Psoas muscle (tissue), 8 donors: ENCODE data around the gene MRRF. TPM values are rescaled to one million over a fixed set of nuclear protein-coding genes. Genes with fewer than 3 reads are reported as not detected.

ENCODE experiments used
- ATAC-seq, 4 donors: fragments of 200-7000 bp; cut with Tn5 transposase; one replicate each; pipeline ENCODE4 v1.9.1; 2020; ENCODE audit warnings: moderate library complexity in 3 of 4, mild to moderate bottlenecking in 2 of 4
- DNase-seq, 2 donors: peaks; one replicate each; pipeline ENCODE4 v3.0.0-alpha.2; 2020
- H3K27ac ChIP-seq: fragments of 200-600 bp; one replicate; pipeline ENCODE4 v1.8.0; 2022
- H3K27me3 ChIP-seq, 3 donors: fragments of 200-600 bp in 1 of 3; one replicate each; pipeline versions ENCODE4 v1.6.1 to v1.8.0; 2013 to 2022; ENCODE audit warnings: low read length in 2 of 3, mild to moderate bottlenecking in 2 of 3, moderate library complexity in 1 of 3; ENCODE audit not compliant: insufficient read depth in 3 of 3
- H3K36me3 ChIP-seq, 2 donors: fragments of 200-600 bp in 1 of 2; one replicate each; pipeline versions ENCODE4 v1.6.1 to v1.8.0; 2013 to 2022; ENCODE audit warnings: low read depth in 1 of 2, mild to moderate bottlenecking in 1 of 2, moderate library complexity in 1 of 2; ENCODE audit not compliant: insufficient read depth in 1 of 2
- H3K4me1 ChIP-seq: fragments of 200-600 bp; one replicate; pipeline ENCODE4 v1.8.0; 2022
- H3K4me3 ChIP-seq: fragments of 200-600 bp; one replicate; pipeline ENCODE4 v1.8.0; 2022; ENCODE audit warnings: mild to moderate bottlenecking
- H3K9me3 ChIP-seq: fragments of 200-600 bp; one replicate; pipeline ENCODE4 v1.8.0; 2022
- WGBS, 3 donors: extraction: QIAGEN DNeasy Blood & Tissue Kit; methylation state at CpG; one replicate each; pipeline versions ENCODE4 v1.1.6 to v1.1.7; 2013; 5-methylcytosine and 5-hydroxymethylcytosine counted together
- intact Hi-C, 2 donors: fragments of 100-400 bp; cut with DNase I; formaldehyde crosslinking; loops; one replicate each; pipeline versions ENCODE4 v1.11.0 to v1.14.2; 2022
- polyA plus RNA-seq, 3 donors: library from polyadenylated mRNA; stranded (reverse); fragments of 200-250 nt; gene quantifications; one replicate each; pipeline ENCODE4 v1.2.3, GENCODE V29; 2013
- total RNA-seq, 4 donors: library from RNA; stranded (reverse); fragmentation: NEBNext Ultra II Directional in 2 of 4; extraction: Animal tissue kit (Norgen Biotek cat#: 25700) in 2 of 4; gene quantifications; one replicate each; pipeline versions ENCODE4 v1.2.1 to v1.2.4, GENCODE V29; 2021 to 2023
- TF ChIP-seq, protein P1 (sequence below): fragments of 200-600 bp; IDR thresholded peaks from one replicate; pipeline ENCODE4 v1.8.0; 2022; ENCODE audit warnings: antibody characterized with exemption
- donor health status: healthy with polysubstance abuse.
- donor health status: DM: no; HTN: no; CAD: no; lungs with moderate emphysema.
- donor health status: Bipolar disorder and iron deficiency.
- donor health status: healthy.
- donor health status: DM: yes; HTN: yes; CAD: no.
- donor health status: DM: no; HTN: no; CAD: no.
- donor health status: DM: no; HTN: no; CAD: no.
- donor health status: DM: yes; HTN: yes; CAD: no.

Gene MRRF
- total and polyA plus RNA-seq, 7 donors = 23.5 to 61.4 (median 42.8) TPM

DNA sequence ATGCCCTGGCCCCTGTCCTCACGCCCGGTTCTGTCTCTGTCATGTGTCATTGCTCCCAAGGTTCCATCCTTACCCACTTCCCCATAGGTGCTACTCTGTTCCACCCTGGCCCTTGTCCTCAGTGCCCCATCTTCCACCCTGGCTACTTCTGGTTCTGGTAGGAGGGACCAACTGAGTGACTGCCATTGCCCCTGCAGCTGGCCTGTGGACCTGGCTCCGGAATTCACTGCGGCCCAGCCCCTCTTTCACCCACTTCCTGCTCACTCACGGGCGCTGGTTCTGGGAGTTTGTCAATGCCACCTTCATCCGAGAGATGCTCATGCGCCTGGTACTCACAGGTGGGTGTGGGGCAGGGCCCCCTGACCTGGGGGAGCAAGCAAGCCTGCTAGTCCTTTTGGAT is 113.6 kb downstream of the MRRF start:
- 92 to 93% (median 93%) methylated on average over 8 of the region's 8 CpGs for WGBS, 3 donors
- DNase-seq (no peak), ATAC-seq (no peak)
- Histone ChIP-seq H3K27ac (no peak overlapping the region), H3K4me3 (no peak overlapping the region), H3K4me1 (peaks cover 5% of the 10 kb centered on the region), H3K9me3 (peaks cover 4% of the 10 kb centered on the region), H3K36me3 (no peaks in the 10 kb centered on the region), H3K27me3 (no peaks in the 10 kb centered on the region)
- intact Hi-C loops = no loop called here
- TF ChIP-seq, protein P1, sequence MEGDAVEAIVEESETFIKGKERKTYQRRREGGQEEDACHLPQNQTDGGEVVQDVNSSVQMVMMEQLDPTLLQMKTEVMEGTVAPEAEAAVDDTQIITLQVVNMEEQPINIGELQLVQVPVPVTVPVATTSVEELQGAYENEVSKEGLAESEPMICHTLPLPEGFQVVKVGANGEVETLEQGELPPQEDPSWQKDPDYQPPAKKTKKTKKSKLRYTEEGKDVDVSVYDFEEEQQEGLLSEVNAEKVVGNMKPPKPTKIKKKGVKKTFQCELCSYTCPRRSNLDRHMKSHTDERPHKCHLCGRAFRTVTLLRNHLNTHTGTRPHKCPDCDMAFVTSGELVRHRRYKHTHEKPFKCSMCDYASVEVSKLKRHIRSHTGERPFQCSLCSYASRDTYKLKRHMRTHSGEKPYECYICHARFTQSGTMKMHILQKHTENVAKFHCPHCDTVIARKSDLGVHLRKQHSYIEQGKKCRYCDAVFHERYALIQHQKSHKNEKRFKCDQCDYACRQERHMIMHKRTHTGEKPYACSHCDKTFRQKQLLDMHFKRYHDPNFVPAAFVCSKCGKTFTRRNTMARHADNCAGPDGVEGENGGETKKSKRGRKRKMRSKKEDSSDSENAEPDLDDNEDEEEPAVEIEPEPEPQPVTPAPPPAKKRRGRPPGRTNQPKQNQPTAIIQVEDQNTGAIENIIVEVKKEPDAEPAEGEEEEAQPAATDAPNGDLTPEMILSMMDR = no peak

DNA sequence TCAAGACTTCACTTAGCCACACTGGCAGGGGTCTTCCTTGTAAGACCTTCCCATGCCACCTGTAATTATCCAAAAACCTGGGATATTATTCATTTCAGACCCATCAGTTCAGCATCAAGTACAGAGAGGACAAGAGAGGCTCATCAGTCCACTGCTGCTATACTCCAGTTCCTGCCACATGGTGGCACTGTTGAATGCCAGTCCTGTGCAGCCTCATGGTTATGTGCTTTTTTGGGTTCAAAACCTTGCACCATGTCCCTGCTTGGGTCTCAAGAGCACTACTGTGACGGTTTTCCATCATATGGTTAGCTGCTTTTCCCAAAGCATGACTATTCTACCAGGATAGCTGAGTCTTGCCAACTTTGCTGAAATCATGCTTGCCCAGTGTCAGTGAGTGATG is 114.7 kb downstream of the MRRF start:
- intact Hi-C loops = no loop called here
- peaks cover 4% of the 10 kb centered on the region for H3K9me3 ChIP-seq
- no peaks in the 10 kb centered on the region for H3K36me3 ChIP-seq
- H3K4me3 ChIP-seq = no peak overlapping the region
- H3K27ac ChIP-seq = no peak overlapping the region
- WGBS, 3 donors = 66 to 81% (median 67%) methylated on average over 1 of the region's 1 CpG
- no peaks in the 10 kb centered on the region for H3K27me3 ChIP-seq
- TF ChIP-seq, protein P1 = peak; percentile 19
- peaks cover 12% of the 10 kb centered on the region for H3K4me1 ChIP-seq
- DNase-seq (no peak), ATAC-seq (no peak)

DNA sequence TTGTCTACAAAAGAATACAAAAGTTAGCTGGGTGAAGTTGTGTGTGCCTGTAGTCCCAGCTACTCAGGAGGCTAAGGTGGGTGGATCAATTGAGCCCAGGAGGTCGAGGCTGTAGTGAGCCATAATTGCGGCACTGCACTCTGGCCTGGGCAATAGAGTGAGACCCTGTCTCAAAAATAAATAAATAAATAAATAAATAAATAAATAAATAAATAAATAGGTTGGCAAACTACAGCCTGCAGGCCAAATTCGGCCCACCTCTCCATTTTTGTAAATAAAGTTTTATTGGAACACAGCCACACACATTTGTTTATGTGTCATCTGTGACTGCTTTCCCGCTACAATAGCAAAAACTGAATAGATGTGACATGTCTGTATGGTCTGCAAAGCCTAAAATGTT is 115.6 kb downstream of the MRRF start:
- WGBS, 3 donors = 93 to 99% (median 98%) methylated on average over 4 of the region's 4 CpGs
- no peak overlapping the region for H3K4me3 ChIP-seq
- TF ChIP-seq, protein P1 = no peak
- ATAC-seq (no peak), DNase-seq (no peak)
- intact Hi-C loops = no loop called here
- peaks cover 4% of the 10 kb centered on the region for H3K9me3 ChIP-seq
- H3K36me3 ChIP-seq = no peaks in the 10 kb centered on the region
- peaks cover 9% of the 10 kb centered on the region for H3K4me1 ChIP-seq
- no peak overlapping the region for H3K27ac ChIP-seq
- no peaks in the 10 kb centered on the region for H3K27me3 ChIP-seq

Other genes starting within 250 kb of the MRRF start
- 10 to 100 TPM; 16.4 to 56.4 (median 48.4) TPM for gene TTLL11, start 171.6 kb upstream of the MRRF start, total RNA-seq
- gene TTLL11, start 171.6 kb upstream of the MRRF start, polyA plus RNA-seq = 10 to 100 TPM; 15.1 to 19.3 (median 16.5) TPM
- 100 to 1,000 TPM in 3 of 4 donors, 10 to 100 TPM in 1; 78.9 to 148 (median 124) TPM for gene NDUFA8, start 105.1 kb upstream of the MRRF start, total RNA-seq
- 100 to 1,000 TPM; 191 to 257 (median 231) TPM for gene NDUFA8, start 105.1 kb upstream of the MRRF start, polyA plus RNA-seq
- not detected for gene MORN5, start 105.0 kb upstream of the MRRF start, total RNA-seq
- gene MORN5, start 105.0 kb upstream of the MRRF start, polyA plus RNA-seq = not detected
- gene LHX6, start 35.9 kb upstream of the MRRF start, total RNA-seq = 1 to 10 TPM; 1.3 to 6.0 (median 3.0) TPM
- gene LHX6, start 35.9 kb upstream of the MRRF start, polyA plus RNA-seq = 1 to 10 TPM in 2 of 3 donors, under 1 TPM in 1; 1.00 to 2.4 (median 1.6) TPM
- 10 to 100 TPM; 33.7 to 41.7 (median 37.7) TPM for gene RBM18, start within 50 bp of the MRRF start, total RNA-seq
- gene RBM18, start within 50 bp of the MRRF start, polyA plus RNA-seq = 10 to 100 TPM; 16.8 to 27.1 (median 22.3) TPM
- gene PTGS1, start 106.1 kb downstream of the MRRF start, total RNA-seq = 1 to 10 TPM in 3 of 4 donors, under 1 TPM in 1; 0.78 to 3.8 (median 1.8) TPM
- gene PTGS1, start 106.1 kb downstream of the MRRF start, polyA plus RNA-seq = 1 to 10 TPM in 1 of 3 donors, under 1 TPM in 2; 0.56 to 5.6 (median 0.62) TPM
- not detected for gene OR1J1, start 213.0 kb downstream of the MRRF start, total RNA-seq
- gene OR1J1, start 213.0 kb downstream of the MRRF start, polyA plus RNA-seq = not detected
- not detected for gene OR1J2, start 245.9 kb downstream of the MRRF start, total RNA-seq
- not detected for gene OR1J2, start 245.9 kb downstream of the MRRF start, polyA plus RNA-seq